ENCODE measurements around the gene STARD3. TPM values are rescaled to one million over a fixed set of nuclear protein-coding genes. Genes with fewer than 3 reads are reported as not detected.

STARD3 gene
- total RNA-seq, 4 donors from 2014 or later = 39.2 to 63.9 (median 43.5) TPM

- no peak for TF ChIP-seq CTCF (IDR thresholded peaks at IDR 0.05; ENCODE audit: low read depth)
Observed at GRCh38 chr17:39664581-39665561, 27.9 kb downstream of the STARD3 start, which contains the start of gene TCAP. Gene TCAP, plus strand, starts transcription at chr17:39665349. Its CDS starts 11 bp downstream, at chr17:39665360.

DNA sequence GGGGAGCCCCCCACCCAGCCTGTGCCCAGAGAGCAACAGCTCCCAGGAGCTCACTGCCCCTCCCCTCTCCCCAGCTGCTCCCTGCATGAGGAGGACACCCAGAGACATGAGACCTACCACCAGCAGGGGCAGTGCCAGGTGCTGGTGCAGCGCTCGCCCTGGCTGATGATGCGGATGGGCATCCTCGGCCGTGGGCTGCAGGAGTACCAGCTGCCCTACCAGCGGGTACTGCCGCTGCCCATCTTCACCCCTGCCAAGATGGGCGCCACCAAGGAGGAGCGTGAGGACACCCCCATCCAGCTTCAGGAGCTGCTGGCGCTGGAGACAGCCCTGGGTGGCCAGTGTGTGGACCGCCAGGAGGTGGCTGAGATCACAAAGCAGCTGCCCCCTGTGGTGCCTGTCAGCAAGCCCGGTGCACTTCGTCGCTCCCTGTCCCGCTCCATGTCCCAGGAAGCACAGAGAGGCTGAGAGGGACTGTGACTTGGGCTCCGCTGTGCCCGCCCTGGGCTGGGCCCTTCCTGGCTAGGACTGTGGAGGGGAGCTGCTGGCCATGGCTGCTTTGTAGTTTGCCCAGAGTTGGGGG is 28.8 kb downstream of the STARD3 start:
- no peak for TF ChIP-seq CTCF (IDR thresholded peaks at IDR 0.05; ENCODE audit: low read depth)

- TF ChIP-seq CTCF (IDR thresholded peaks at IDR 0.05; ENCODE audit: low read depth) = no peak
Observed at GRCh38 chr17:39666231-39666600, 29.3 kb downstream of the STARD3 start.

- TF ChIP-seq CTCF (IDR thresholded peaks at IDR 0.05; ENCODE audit: low read depth) = no peak
Observed at GRCh38 chr17:39666601-39667261, 29.8 kb downstream of the STARD3 start.

DNA sequence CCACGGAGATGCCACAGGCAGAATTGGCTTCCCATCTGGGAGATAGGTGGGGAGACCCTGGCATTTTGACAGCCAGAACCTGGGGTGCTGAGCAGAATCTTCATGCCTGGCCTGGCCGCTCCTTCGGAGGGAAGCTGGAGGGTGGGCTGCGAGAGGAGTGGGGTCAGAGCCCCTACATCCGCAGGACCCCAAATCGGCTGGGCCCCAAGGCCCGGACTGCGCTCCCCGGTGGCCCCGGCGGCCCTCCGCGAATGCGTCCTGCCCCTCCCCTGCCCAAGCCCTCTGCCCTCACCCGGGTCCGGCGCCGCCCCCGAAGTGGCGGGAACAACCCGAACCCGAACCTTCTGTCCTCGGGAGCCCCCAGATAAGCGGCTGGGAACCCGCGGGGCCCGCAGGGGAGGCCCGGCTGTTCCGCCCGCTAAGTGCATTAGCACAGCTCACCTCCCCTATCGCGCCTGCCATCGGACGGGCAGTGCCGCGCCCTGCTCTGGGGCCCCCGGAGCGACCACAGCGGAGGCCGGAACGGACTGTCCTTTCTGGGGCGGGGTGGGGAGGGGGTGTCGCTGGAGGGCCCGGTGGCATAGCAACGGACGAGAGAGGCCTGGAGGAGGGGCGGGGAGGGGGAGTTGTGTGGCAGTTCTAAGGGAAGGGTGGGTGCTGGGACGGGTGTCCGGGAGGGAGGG is 30.5 kb downstream of the STARD3 start:
- no peak for TF ChIP-seq CTCF (IDR thresholded peaks at IDR 0.05; ENCODE audit: low read depth)

- no peak for TF ChIP-seq CTCF (IDR thresholded peaks at IDR 0.05; ENCODE audit: low read depth)
Observed at GRCh38 chr17:39667945-39668924, 31.3 kb downstream of the STARD3 start, which contains the start of gene PNMT. Gene PNMT, plus strand, starts transcription at chr17:39668453. Its CDS starts 23 bp downstream, at chr17:39668476.
